ENCODE measurements around the gene ZDHHC14.

Gene ZDHHC14

GRCh38 chr6:157410045-157410444 lies 29.1 kb downstream of the ZDHHC14 start:
- Histone ChIP-seq H3K36me3 (no peaks in the 10 kb centered on the region), H3K27me3 (ENCODE audit: insufficient read depth, low read depth, severe bottlenecking) (no peaks in the 10 kb centered on the region), H3K9me3 (ENCODE audit: severe bottlenecking) (no peaks in the 10 kb centered on the region), H3K27ac (no peak overlapping the region), H3K4me3 (ENCODE audit: low read depth, low read length) (no peak overlapping the region)
- DNase-seq, result no peak
- no peak for TF ChIP-seq CTCF (IDR thresholded peaks at IDR 0.05; ENCODE audit: low read depth, low read length)

GRCh38 chr6:157411368-157411767 lies 30.4 kb downstream of the ZDHHC14 start:
- H3K27me3 ChIP-seq (ENCODE audit: insufficient read depth, low read depth, severe bottlenecking), result no peaks in the 10 kb centered on the region
- H3K9me3 ChIP-seq (ENCODE audit: severe bottlenecking), result no peaks in the 10 kb centered on the region
- TF ChIP-seq CTCF (IDR thresholded peaks at IDR 0.05; ENCODE audit: low read depth, low read length), result no peak
- H3K4me3 ChIP-seq (ENCODE audit: low read depth, low read length), result no peak overlapping the region
- DNase-seq, result no peak
- no peak overlapping the region for H3K27ac ChIP-seq
- H3K36me3 ChIP-seq, result no peaks in the 10 kb centered on the region

GRCh38 chr6:157412791-157413190 lies 31.8 kb downstream of the ZDHHC14 start:
- Histone ChIP-seq H3K27ac (no peak overlapping the region), H3K27me3 (ENCODE audit: insufficient read depth, low read depth, severe bottlenecking) (no peaks in the 10 kb centered on the region), H3K9me3 (ENCODE audit: severe bottlenecking) (no peaks in the 10 kb centered on the region), H3K4me3 (ENCODE audit: low read depth, low read length) (no peak overlapping the region), H3K36me3 (no peaks in the 10 kb centered on the region)
- no peak for DNase-seq
- no peak for TF ChIP-seq CTCF (IDR thresholded peaks at IDR 0.05; ENCODE audit: low read depth, low read length)

- Histone ChIP-seq H3K27ac (no peak overlapping the region), H3K27me3 (ENCODE audit: insufficient read depth, low read depth, severe bottlenecking) (no peaks in the 10 kb centered on the region), H3K4me3 (ENCODE audit: low read depth, low read length) (no peak overlapping the region), H3K9me3 (ENCODE audit: severe bottlenecking) (no peaks in the 10 kb centered on the region), H3K36me3 (no peaks in the 10 kb centered on the region; the same call in 1 of the 2 replicates)
- TF ChIP-seq CTCF (IDR thresholded peaks at IDR 0.05; ENCODE audit: low read depth, low read length), result no peak
- DNase-seq, result no peak
These were observed 39.5 kb downstream of the ZDHHC14 start for GRCh38 chr6:157420497-157420896.

- Histone ChIP-seq H3K36me3 (no peaks in the 10 kb centered on the region; the same call in 1 of the 2 replicates), H3K27ac (no peak overlapping the region), H3K4me3 (ENCODE audit: low read depth, low read length) (no peak overlapping the region), H3K27me3 (ENCODE audit: insufficient read depth, low read depth, severe bottlenecking) (no peaks in the 10 kb centered on the region), H3K9me3 (ENCODE audit: severe bottlenecking) (no peaks in the 10 kb centered on the region)
- no peak for DNase-seq
- TF ChIP-seq CTCF (IDR thresholded peaks at IDR 0.05; ENCODE audit: low read depth, low read length), result no peak
These were observed 43.6 kb downstream of the ZDHHC14 start for GRCh38 chr6:157424491-157425020.

GRCh38 chr6:157427969-157428368 lies 47.0 kb downstream of the ZDHHC14 start:
- no peak overlapping the region for H3K27ac ChIP-seq
- DNase-seq, result no peak
- no peaks in the 10 kb centered on the region for H3K9me3 ChIP-seq (ENCODE audit: severe bottlenecking)
- no peaks in the 10 kb centered on the region for H3K27me3 ChIP-seq (ENCODE audit: insufficient read depth, low read depth, severe bottlenecking)
- H3K36me3 ChIP-seq, result no peaks in the 10 kb centered on the region
- no peak overlapping the region for H3K4me3 ChIP-seq (ENCODE audit: low read depth, low read length)
- no peak for TF ChIP-seq CTCF (IDR thresholded peaks at IDR 0.05; ENCODE audit: low read depth, low read length)
